Suprapubic skin (tissue), 3 donors: Measurements from ENCODE around the gene PRTFDC1.

Experiments
- CTCF ChIP-seq, 2 donors: fragments of 200-600 bp in 1 of 2; fragments of 450-650 bp in 1 of 2; sonication (generic) in 1 of 2; IDR thresholded peaks; one replicate each; pipeline ENCODE4 v1.5.1; 2016 to 2019; ENCODE audit warnings: antibody characterized with exemption in 2 of 2, mild to moderate bottlenecking in 1 of 2, moderate library complexity in 1 of 2
- POLR2A ChIP-seq, 2 donors: fragments of 450-650 bp; IDR thresholded peaks; one replicate each; pipeline ENCODE4 v1.6.1; 2017; ENCODE audit warnings: antibody characterized with exemption in 2 of 2, mild to moderate bottlenecking in 2 of 2, moderate library complexity in 2 of 2

DNA sequence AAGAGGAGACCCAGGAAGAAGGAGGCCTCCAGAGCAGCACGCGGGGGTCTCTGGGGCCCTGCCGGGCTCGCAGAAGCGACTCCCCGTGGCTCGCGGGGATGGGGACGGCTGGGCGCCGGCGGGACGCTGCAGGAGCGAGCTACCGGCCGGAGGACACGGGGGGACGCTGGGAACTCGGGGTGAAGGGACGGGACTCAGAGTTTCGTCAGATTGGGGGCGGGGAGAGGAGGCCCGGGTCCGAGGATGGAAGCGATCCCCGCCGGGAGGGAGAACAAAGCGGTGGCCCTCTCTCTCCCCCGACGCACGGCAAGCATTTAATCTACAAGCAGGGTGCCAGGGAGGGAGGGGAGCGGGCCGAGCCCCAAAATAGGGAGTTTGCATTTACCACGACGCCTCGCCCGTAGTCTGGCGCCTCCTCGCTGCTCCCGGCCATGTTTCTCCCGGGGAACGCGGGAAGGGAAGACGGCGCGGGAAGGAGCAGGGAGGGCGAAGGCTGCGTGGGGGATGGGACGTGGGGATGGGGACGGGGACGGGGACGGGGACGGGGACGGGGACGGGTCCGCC lies at the start of gene PRTFDC1:
- TF ChIP-seq CTCF (IDR thresholded peaks at IDR 0.05) = peak in 1 of 2 donors; percentile 4
- no peak for TF ChIP-seq POLR2A (IDR thresholded peaks at IDR 0.05)
